Amniotic epithelial cell (primary cell): Measurements from ENCODE around the gene THBS2.

Experiments used
- DNase-seq: peaks from one replicate; pipeline ENCODE4 v3.0.0-alpha.2; 2010; ENCODE audit warnings: low read depth

The THBS2 gene

DNA sequence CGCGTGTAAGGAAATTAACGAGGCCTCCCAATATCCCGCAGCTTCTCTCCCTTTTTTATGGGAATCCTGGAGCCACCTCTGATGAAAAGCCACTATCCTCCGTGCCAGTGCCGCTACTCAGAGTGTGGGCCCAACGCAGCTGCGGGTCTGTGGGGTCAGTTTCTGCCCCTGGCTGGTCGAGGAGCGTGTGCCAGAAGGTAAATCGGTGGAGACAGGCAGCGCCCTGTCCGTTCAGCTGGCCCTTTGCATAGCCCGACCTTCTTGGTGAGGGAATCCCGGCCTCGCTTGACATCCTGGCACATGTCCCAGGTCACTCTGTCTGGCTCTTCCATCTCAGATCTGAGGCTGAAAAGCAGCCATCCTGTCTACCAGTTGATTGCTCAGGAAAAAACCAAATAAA lies 4.6 kb downstream of the THBS2 start:
- DNase-seq: no peak

DNA sequence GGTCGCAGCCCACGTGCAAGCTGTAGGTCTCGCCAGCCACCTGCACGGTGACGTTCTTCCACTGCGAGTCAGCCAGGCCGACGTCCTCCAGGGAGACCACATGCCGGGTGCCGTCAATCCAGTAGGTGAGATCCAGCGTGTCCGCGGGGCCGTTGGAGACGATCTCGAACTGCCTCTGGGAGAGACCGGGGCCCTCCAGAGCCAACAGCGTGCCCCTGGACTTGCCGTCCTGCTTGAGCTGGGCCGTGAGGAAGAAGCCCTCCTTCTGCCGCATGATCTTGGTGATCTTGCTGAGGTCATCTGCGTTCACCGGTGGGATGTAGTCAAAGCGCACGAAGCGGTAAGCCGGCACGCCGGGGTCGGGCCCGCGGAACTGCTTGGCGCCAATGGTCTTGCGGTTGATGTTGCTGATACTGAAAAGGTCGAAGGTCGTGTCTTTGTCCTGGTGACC lies 5.1 kb downstream of the THBS2 start:
- DNase-seq: no peak

DNA sequence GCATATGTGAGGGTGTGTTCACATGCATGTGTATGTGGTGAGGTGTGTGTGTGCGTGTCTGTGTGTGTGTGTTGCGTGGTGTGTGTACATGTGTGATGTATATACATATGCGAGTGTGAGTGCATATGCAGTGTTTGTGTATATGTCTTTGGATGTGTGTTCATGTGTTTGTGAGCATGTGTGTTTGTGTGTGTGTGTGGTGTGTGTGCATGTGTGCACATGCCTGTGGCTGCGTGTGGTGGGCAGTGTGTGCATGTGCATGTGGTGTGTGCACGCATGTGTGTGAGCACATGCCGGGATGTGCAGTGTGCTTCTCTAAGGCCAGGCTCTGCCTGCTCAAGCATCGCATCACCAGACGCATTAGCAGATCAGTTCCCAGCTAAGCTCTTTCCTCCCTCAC lies 5.7 kb downstream of the THBS2 start:
- no peak for DNase-seq

DNA sequence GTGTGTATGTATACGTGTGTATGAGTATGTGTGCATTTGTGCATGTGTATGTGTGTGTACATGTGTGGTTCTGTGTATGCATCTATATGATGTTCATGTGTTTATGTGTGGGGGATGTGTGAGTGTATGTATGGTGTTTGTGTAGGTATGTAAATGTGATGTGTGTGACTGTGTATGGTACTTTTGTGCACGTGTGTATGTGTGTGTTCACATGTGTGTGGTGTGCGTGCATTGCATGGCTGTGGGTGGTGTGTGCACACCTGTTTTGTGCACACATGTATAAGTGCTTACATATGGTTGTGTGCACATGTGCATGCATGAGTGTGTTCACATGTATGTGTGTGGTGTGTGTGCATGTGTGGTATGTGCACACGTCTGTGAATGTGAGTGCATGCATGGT lies 6.2 kb downstream of the THBS2 start:
- no peak for DNase-seq

DNA sequence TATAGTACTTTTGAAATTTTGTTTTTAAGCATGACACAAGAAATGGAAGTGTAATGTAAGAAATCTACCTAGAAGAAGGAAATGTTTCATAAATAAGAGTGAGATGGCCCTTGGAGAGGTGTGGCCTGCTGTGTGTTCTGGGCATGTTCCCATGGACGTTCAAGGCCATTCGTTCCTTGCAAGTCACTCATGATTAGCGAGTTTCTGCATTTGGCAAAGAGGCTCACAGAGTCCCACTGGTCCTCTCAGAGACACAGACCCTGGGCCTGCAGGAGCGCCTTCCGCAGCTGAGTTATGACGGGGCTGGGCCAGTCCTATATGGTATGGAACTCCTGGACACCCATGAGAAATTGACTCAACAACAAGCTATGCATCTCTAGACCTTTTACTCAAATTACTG lies 7.2 kb downstream of the THBS2 start:
- DNase-seq: no peak

DNA sequence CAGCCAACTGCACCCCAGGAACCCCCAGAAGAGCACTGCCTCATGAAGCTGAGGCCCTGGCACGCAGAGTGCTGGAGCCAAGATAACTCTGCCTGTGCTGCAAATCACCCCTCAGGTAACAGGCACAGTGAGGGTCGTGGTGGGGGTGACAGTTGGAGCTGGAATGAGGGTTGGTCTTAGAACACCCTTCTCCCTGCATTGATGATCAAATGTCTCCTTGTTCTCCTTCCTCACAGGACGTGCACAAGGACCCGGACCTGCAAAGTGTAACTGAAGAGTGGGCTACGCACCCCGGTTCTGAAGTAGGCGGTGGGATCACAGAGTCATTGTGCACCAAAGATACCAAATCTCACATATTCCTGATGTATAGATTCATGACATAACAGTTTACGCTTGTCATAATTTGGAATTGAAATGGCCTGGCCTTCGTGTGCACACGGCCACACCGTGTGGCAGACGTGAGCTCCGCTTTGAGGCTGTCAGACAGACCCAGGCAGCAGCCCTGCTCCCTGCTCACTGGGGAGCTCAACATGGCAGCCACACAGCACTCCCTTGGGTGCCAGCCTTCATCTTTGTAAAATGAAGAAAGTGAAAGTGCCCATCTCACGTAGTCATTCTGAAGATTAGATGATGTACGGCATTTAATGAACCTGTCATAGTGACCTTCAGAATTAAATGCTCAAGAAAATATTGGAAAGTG lies 8.8 kb downstream of the THBS2 start:
- no peak for DNase-seq

DNA sequence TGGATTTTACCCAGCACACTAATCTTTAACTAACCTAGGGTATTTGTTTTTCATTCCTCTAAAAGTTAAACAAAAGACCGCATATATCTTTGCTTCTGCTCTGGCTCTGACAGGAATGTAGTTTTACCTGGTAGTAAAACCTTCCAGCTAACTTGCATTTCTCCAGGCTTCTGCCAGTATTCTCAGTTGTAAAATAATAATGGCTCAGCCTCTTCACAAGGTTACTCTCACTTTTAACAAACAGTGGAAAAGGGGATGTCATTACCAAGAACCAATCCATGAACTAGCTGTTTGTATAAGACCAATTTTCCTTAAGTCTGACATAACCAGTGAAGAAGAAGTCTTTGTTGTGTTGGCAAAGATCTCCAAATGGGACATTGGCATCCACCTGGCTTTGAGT lies 10.0 kb downstream of the THBS2 start:
- no peak for DNase-seq

DNA sequence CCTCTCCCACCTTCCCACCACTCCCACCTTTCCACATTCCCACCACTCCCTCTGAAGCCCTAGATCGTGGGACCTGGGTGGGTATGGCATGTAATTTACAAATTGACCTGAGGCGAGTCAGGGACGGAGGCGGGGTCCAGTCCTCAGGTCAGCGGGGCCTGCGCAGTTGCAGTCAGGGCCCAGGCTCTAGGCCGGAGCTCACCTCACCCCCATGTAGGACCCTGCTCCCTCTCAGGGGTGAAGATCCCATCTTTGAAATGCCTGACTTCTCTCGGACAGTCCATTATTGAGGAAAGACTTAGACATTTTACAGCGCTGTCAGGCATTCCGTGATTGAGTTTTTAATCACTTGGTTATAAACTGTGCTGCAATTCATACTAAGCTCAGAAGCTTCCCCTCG lies 10.5 kb downstream of the THBS2 start:
- no peak for DNase-seq

DNA sequence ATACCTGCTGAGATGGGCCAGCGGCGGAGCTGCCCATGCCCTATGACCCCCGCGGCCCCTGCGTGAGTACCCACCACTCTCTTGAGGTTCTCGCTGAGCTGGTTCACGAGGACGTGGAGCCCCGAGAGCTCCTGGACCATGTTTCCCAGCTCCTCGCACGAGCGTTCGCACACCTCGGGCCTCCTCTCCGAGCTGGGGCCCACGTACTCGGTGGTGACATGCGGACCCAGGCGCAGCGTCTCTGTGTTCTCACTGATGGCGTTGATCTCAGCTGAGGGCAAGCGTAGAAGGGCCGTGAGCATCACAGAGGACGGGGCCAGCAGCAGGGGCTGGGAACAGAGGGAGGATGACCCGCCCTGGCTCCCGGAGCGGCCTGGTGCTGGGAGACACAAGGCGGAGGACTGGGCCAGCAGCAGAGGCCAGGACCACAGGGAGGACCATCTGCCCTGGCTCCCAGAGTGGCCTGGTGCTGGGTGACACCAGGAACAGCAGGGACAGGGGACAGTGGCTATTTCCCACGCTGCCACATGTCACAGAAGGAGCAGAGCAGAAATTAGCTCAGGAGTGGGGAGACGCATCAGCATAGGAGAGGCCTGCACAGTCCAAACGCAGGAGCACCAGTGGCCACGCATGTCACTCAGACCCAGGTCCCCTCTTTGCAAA lies 11.8 kb downstream of the THBS2 start:
- DNase-seq: no peak

DNA sequence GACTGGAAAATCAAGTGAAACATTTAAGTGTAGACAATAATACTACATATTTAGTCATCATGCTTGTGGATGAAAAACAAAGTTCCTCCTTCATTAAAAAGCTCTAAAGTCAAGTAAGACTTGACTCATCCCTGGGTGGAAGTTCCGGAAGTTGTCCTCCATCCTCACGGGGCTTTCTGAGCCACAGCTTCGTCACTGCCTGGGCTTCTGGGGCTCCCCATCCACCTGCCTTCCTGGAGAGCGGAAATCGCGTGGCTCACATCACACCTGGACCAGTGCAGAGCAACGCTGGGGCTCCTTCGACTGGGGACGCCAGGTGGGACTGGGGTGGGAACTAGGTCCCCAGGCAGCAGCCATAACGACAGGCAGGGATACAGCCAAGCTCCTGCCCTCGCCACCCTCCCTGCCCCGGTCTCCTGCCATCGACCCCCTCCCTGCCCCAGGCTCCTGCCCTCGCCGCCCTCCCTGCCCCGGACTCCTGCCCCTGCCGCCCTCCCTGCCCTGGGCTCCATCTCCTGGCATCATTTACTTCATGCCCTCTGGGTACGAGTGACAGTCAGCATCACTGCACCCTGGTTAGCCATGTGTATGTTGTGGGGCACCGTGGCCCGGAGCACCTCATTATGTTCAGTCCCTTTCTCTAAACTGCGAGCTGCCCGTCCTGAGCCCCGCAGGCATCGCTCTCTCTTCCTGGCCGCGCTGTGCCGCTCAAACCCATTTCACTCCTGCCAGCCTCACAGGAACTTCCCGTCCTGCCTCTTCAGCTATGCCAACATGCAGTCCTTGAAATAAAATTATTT lies 12.9 kb downstream of the THBS2 start:
- no peak for DNase-seq

DNA sequence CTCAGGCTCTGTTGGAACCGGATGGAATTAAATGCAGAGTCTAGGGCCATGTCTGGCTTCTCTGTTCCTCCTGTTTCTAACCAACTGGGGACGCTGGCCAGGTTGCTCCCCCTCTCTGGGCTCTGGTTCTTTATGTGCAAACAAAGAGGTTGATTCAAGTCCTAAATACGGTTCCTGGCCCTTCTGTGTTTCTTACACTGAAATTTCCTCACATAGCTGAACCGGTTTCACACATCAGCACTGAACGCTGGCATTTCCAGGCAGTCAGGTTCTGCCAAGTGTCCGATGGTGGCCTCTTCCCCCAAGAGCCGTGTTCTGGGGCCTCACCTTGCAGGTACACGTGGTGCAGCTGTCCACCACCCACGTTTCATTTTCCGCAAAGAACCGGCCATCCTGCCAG lies 13.5 kb downstream of the THBS2 start:
- DNase-seq: no peak

DNA sequence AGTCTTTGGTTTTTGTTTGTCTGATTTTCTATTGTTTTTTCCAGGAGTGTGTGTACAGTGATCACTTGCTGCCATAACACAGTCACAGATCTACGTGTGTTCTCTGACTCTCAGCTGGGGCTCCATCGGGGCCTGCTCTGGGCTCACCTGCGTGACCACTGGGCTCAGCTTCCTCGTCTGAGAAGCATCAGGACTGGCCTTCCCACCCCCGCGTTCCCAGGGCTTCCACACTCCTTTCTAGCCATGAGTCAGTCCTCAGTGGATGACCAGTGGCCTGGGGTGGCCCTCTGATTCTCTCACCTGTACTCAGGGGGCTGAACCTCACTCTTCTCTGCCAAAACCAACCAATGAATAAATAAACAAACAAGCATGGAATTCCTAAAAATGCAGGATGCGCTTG lies 14.5 kb downstream of the THBS2 start:
- no peak for DNase-seq

DNA sequence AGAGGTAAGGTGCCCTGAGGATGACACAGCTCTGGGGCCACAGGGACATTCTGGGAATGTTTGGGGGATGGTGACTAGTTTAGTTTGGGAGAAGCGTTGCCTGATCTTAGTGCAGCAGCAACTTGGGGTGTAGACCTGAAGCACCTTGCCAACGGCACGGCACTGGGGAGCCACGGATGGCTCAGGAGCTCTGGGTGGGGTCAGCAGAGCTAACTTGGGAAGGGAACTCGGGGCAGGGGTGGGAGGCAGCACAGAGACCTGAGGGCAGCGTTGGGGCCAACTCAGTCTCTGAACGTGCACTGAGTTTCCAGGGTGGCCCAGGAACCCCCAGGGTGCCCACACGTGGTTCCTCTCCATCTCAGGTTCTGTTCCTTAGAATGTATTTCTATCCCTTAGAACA lies 14.9 kb downstream of the THBS2 start:
- DNase-seq: no peak

DNA sequence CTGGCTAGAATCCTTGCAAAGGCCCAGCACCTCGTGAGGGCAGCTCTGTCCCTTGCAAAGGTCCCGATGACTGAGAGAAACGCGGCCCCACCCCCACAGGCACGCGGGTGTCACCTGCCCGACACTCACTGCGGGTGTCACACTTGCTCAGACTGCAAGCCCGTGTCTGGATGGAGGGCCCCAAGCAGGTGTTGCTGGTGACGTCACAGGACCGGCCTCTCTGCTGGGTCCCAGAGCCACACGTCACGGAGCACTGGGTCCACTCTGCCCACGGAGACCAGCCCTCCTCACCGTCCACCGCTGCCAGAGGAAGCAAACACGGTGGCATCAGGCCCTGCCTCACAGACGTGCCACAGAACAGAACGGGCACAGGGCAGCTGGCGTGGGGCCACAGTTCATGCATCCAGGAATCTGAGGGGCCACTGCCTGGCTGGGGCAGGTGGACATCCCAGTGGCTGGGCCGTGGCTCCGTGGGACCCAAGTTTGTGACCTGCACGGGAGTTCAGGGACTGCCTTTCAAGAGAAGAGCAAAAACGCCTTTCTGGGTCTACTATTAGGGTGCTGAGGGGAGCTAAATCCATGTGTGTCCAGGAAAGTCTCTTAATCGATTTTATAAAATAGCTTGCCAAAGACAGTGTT lies 16.0 kb downstream of the THBS2 start:
- no peak for DNase-seq

DNA sequence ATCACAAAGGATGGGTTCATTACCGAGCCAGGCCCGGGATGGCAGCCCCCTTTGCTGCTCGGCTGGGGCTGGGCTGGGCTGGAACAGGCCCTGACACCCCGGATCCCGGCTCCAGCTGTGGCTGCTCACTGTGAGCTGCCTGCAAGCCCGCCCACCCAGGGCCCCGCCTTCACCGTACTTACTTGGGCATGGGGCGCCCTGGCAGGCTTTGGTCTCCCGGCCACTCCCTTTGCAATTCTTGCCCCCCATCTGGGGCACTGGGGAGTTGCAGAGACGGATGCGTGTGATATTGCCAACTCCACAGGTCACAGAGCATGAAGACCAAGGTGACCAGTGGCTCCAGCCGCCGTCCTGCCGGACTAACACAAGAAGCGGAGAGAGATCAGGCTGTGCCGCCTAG lies 16.7 kb downstream of the THBS2 start:
- no peak for DNase-seq

DNA sequence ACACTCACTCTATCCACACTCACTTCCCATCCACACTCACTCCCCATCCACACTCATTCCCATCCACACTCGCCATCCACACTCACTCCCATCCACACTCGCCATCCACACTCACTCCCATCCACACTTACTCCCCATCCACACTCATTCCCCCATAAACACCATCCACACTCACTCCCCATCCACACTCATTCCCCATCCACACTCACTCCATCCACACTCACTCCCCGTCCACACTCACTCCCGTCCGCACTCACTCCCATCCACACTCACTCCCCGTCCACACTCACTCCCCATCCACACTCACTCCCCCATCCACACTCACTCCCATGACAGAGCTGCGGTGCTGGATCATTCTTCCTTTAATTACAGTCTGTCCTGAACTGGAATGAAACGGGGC lies 17.1 kb downstream of the THBS2 start:
- DNase-seq: no peak

DNA sequence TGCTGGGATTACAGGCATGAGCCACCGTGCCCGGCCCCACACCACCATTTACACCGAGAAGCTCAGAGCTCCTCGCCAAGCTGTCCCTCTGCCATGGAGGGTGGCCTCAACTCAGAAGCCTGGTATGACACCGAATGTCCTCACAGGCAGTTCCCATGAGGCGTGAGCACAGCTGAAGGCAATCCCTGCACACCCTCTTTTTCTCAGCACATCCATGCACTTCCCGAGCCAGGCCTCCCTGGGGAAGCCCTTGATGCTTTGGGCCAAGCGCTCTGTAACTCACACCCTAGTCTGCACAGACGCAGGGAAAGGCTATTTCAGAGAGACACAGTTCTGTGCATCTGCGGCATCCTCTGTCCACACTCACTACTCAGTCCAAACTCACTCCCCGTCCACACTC lies 18.4 kb downstream of the THBS2 start:
- DNase-seq: no peak

DNA sequence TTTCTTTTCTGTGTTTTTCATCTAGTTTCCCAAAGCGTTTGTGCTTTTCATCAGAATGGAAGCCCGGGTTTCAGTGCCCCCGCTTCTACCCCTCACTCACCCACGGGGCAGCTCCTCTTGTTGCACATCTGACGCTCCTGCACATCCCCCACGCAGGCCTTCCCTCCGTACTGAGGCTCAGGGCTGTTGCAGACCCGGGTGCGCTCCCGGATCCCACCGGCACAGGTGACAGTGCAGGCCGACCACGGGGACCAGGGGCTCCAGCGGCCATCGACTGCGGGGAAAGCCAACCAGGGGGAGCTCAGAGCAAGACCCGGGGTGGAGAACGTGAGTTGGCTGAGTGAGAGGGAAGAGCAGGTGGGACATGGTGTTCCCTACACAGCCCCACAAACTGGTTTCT lies 19.0 kb downstream of the THBS2 start:
- no peak for DNase-seq

DNA sequence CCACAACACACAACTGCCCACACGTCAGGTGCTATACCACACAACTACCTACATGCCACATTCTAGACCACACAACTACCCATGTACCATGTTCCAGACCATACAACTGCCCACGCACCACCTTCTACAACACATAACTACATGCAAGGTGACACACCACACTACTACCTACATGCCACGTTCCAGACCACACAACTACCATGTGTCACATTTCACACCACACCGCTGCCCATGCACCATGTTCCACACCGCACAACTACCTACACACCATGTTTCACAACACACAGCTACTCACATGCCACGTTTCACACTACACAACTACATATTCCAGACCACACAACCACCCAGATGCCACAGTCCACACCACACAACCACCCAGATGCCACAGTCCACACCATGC lies 19.8 kb downstream of the THBS2 start:
- no peak for DNase-seq

DNA sequence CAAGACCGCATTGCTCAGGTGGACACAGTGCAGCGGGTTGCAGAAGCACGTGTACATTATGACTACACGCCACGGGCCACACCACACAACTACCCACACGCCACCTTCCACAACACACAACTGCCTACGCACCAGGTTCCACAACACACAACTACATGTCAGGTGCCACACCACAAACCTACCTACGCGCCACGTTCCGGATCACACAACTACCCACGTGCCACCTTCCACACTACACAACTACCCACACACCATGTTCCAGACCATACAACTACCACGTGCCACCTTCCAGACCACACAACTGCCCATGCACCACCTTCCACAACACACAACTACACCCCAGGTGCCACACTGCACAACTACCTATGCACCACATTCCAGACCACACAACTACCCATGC lies 20.5 kb downstream of the THBS2 start:
- DNase-seq: no peak

DNA sequence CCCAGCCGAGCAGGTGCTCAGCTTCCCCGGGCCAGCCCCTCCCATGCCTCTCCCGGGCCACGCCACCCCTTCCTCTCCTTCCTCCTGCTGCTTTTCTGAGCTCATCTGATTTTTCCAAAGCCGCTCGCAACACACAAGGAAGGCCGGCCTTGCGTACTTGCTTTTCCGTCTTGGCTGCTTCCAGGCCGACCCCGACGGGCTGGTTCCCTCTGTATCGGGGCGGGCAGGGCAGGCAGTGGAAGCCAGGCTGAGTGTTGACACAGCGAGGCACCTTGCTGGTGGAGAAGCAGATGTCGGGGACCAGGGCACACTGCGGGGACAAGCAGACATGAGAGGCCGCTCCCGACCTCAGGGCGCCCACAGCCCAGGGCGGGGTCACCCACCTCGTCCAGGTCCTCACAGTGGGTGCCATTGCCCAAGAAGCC lies 21.1 kb downstream of the THBS2 start:
- no peak for DNase-seq

DNA sequence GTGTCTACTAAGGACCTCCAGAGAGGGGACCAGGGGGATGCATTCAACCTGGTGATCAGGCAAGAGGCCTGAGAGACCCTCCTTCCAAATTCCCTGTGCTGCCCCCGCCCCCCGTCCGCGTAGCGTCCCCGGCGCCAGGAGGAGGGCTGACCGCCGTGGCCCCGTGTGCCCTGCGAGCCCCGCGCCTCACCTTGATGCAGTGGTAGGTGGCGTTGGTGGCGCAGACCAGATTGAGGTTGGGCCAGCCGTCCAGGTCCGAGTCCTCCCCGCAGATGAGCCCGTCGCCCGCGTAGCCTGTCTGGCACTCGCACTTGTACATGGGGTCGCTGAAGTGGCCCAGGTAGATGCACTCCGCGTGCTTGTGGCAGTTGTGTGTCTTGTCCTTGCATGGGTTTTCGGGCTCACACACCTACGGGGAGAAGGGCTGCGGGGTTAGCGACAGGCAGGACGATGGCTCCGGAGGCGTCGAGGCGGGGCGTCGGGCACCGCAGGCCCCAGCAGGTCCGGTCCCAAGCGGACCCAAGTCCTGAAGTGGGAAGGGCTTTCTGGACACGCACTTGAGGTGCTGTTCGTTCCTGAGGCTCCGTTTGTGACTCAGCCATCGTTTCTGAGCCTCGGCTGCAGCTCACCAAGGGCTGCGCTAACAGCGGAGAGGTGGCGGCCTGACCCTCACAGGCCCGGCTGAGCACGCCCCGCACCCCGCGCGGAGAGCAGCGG lies 21.7 kb downstream of the THBS2 start:
- no peak for DNase-seq
